Central memory CD4-positive, alpha-beta T cell (primary cell): ENCODE measurements around the gene CSRP1.
A peak's percentile ranks its signal among the peaks of the same experiment; 100 is the strongest.
"Not testable (repeated sequence)": the region's sequence is repeated elsewhere in the genome, so short reads cannot be mapped to it uniquely, and the experiment has no call there.

Source experiments
- DNase-seq: peaks from one replicate; pipeline ENCODE4 v3.0.0; 2022
- total RNA-seq, 3 experiments: gene quantifications; one replicate each; lab custom pipeline; 2026; lab: John Stamatoyannopoulos, UW

CSRP1 gene
- total RNA-seq = 37.0 to 64.3 (median 53.6) reads per million in 3 experiments

DNA sequence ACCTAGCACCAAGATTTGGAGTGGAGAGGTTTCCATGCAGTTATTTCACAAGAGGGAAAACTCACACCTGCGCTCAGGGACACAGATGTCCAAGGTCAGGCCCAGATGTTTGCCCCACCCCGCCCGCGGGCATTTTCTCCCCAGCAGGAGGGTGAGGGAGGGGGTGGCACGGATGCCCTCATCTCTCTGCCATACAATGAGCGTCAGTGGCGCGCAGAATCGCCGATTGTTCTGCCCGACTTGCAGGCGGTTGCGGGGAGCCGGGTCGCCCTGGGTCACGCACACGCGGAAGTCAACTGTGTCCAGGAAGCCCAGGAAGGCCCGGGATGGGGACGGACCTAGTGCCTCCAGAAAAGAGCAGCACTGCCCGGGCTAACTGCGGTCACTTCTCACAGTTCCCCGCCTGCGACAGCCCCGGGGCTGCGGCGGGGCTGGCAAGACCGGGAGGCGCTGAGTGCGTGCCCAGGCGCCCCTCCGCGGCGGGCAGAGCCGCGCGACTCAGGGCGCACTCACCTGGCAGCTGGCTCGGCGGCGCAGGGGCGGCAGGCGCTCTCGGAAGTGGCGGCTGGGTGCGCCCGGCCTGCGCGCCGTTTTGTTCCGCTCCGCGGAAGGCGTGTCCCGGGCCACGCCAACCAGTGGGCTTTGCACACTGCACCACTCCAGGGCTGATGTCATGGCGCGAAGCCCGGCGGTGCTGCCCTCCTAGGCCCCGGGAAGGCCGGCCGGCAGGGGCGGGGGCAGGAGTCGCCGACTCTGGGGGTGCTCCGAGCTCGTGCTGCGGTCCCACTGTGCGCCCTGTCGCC, at the start of gene CSRP1:
Gene CSRP1 (minus strand): TSS at position 567 of the 803 bp plus-strand sequence. CDS start 10,820 bp downstream, outside the sequence.
- peak; percentile 78 for DNase-seq

DNA sequence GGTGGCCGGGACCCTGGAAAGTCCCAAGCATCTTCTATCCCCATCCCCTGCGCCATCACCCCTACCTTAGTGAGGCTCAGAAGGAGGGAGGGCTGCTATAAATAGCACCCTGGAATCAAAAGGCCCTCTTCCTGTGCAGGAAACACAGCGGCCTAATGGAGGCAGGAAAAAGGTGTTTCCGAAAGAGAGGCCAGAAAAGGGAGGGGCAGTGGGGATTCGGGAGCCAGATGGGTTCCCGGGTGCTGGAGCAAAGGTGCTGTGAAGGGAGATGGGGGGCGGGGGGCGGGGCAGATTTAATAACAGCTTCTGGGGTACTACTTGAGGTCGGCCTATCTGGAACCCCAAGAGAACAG, 48.6 kb upstream of the CSRP1 start:
- DNase-seq = no peak

DNA sequence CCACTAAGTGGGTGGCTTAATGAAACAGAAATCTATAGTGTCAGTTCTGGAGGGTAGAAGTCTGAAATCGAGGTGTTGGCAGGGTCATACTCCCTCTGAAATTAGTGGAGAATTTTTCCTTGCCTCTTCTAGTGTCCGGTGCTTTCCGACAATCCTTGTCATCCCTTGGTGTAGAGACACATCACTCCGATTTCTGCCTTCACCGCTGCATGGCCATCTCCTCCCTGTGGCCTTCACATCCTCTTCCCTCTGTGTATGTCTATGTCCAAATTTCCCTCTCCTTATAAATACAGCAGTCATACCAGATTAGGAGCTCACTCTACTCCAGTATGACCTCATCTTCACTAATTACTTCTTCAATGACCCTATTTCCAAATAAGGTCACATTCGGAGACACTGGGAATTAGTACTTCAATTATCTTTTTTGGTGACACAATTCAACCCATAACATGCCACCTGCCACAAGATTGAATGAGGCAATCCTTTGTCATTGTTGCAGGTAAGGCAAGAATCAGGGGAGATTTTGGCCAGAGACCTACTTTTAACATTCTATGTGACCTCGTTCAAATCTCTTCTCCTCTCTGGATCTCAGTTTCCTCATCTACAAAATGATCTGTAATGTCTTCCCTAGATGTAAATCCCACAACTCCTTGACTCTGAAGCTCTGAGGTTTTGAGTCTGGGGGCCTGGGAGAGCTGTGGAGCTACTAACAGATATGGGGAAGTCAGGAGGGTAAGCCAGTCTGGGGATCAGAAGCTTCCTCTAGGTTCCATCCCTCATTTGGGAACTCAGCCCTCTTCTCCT, 48.1 kb upstream of the CSRP1 start:
- no peak for DNase-seq

DNA sequence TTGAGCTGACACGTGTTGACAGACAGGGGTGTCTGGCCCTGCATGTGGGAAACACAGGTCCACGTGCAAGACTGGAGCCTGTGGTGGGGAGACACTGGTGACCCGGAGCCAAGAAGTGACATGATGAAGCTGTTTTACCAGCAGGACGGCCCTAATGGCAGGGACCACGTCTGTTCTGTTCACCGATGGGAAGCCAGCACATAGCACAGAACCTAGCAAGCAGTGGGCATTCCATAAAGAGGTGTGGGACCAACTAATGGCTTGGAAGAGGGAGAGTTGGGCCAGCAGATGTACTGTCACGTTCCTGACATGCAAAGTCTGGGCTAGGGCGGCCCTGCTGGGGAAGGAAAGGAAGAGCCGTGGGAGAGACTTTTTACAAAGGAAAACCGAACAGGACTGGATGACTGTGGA, 47.3 kb upstream of the CSRP1 start:
- DNase-seq = no peak

DNA sequence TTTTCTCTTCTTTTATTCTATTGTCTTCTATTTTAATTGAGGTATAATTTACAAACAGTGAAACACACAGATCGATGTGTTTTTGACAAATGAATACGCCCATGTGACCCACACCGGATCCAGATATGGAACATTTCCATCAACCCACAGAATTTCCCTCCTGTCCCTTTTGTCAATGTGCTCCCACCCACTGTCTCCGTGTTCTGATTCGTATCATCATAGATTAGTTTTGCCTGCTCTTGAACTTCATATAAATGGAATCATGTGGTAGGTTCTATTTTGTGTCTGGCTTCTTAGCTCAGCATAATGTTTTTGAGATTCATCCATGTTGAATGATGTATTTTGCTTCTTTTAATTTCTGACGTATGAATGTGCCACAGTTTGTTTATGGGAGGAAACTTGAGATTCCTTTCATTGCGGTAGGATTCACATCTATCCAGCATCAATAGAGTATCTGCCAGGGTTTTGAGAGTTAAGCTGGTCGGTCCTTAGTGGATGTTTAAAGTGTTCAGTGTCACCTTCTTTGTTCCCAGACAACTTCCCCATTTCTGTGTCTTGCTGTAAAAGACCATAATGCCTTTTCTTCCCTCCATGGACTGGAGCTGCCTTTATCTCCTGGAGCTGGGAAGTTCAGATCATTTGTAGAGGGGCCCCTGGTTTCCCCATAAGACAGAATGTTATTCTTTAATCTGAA, 46.7 kb upstream of the CSRP1 start:
- no peak for DNase-seq

DNA sequence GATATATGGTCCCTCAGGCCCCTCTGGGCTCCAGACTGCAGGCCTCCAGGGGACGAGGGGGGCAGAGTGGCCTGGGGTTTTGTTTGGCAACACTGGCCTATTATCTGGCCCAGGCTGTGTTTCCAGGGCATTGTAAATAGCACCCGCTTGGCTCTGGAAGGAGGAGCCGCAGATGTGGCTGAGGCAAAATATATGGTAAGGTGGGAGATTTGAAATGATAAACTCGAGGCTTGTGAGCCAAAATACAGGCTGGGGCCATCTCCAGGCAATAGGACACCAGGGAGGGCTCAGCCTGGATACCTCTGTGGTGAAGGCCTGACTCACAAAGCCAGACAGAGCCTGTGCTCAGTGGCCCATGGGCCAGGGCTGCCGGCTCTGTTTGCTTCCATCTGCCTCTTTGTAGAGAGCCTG, 46.0 kb upstream of the CSRP1 start:
- no peak for DNase-seq

DNA sequence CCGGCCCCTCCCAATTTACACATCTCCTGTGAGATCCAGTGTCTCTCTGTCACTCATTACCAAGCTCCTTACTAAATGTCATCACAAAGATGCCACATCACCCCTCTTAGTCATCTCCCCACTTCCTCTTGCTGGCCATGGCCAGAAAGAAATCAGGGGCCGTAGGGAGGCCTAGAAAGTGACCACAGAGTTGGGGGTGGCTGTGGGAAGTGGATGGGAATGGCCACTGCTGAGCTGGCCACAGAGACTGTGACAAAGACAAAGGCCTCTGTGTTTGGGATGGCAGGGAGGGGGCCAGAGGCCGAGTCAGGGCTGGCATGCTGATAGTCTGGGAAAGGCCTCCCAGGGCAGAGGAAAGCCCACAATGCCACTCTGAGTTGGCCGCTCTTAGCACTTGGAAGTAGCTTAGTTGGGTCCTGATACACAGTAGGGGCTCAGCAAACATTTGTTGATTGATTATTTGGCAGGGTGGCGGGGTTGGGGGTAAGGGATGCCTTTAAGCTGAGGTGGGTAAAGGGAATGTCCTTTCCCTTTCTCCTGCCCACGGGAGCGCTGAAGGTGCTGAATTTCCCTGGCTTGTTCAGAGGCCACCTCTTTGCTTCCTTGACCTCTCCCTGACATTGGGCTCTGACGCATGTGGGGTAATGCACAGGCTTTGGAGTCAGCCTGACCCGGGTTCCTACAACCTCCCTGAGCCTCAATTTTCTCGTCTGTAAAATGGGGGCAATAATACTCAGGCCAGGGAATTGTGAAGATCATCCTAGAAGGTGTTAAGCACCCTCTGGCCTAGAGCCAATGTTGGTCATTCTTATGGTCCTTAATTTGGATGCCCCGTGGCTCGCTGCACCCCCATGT, 45.2 kb upstream of the CSRP1 start:
- no peak for DNase-seq

DNA sequence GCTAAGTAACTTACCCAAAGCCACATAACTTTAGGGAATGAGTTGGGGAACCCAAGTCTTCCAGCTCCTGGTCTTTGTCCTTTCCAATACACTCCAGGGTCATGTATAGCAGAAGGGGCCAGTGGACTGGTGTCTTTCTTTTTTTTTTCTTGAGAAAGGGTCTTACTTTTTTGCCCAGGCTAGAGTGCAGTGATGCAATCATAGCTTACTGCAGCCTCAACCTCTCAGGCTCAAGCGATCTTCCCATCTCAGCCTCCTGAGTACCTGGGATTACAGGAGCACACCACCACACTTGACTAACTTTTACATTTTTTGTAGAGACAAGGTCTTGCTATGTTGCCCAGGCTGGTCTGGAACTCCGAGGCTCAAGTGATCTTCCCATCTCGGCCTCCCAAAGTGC, 44.2 kb upstream of the CSRP1 start:
- no peak for DNase-seq

DNA sequence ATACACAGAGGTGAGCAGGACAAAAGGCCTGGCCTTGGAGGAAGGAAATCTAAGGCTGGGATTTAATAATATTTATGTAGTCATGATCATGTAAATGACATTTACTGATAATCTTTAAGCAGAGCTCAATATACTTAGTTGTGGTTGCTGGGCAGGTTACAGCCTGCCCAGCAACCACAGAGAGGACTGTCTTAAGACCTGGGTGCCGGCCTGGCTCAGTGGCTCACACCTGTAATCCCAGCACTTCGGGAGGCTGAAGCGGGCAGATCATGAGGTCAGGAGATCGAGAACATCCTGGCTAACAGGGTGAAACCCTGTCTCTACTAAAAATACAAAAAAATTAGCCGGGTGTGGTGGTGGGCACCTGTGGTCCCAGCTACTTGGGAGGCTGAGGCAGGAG, 42.6 kb upstream of the CSRP1 start:
- DNase-seq = not testable (repeated sequence)

DNA sequence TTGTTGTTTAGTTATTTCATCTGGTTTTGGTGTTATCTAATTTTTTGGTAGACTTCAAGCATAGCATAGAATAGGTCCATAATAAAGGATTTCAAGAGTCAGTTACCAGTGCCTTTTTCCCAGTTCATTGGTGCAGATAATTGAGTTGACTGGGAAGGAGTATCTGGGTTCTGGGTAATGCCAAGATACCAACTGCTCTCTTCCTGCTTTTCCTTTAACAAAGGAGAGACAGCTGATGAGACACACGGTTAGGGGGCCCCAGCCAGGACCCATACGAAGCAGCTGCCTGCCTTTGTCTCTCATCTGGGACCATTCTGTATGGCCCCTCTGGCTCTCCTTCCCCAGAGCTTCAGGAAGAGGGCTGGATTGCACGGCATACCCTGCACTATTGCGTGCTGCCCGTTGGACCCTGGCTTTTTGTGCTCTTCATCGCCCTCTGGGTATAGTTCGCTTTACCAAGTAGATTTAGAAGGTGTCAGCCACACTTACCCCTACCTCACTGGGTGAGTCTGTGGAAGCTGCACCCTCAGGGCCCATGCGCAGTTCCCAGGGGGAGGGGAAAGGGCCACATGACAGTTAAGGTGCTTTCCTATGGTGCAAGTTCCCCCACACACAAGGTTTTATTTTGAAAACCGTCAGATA, 39.0 kb upstream of the CSRP1 start:
- DNase-seq = no peak

DNA sequence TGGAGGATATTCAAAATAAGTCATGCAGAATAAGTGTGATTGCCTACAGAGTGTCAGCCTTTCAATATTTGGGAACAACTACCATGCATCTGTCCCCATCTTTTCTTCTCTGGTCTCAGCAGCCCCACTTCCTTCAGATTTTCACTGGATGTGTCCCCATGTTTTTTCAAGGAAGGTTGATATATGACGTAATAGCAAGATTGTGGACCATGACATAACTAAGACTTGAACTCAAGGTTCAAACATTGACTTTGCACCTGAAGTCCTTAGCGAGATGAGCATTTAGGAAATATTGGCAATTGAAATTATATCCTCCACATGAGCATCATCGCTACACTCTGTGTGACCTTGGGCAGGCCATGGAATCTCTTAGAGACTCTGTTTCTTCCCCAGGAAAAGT, 37.8 kb upstream of the CSRP1 start:
- DNase-seq = no peak

DNA sequence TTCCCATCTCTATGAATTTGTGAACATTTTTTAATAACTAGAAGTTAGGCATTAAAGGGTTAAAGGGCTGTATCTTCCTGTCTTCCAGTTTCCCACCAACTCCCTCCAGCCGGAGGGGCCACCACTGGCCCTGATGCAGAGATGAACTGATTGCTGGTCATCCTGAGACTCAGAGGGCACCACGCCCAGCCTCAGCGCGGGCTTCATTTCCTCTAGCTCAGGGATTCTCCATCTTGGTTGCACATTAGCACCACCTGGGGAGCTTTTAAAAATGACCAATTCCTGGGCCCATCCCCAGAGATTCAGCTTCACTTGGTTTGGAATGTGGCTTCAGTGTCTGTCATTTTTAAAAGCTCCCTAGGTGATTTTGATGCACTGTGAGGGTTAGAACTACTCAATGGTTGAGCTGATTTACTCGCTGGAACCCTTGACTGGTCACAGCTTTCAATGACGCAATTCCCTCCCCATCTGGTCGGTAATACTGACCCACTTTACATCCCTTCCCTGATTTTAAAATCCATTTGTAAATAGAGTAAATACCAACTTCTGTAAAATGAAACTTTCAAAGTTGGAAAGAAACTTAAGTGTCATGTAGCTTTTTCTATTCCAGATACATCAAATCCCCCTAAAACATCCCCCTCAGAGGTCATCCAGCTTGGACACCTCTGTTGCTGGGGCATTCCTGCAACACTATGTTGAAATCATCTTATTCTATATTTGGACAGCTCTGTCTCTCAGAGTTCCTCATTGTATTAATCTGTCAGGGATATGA, 37.1 kb upstream of the CSRP1 start:
- no peak for DNase-seq

DNA sequence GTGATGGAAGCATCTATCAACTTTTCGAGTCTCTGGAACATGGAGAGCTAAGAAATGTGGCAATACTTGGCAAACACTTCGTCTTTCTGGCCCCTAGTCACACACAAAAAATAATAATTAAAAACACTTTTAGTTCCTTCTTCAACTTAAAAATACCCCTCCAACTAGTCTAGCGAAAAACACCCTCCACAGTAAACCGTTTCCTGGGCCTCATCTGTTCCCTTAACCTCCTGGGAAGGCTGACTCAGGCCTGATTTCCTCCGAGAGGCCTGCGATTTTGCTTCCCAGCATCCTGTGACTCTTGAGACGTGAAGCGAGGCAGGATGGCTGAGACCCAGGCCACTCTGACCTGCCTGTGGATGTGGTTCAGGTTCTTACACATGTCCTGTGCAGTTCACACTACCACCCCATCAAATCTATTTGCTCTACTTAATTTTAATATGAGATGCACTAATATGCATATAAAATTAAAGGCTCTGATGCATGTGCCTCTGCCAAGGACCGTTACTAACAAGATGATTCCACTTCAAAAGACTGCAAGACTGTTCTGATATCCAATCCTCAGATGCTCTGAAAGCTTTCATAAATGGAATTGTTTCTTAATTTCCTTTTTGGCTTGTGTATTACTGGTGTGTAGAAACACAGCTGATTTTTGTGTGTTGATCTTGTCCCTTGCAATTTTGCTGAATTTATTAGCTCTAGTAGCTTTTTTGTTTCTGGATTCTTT, 35.5 kb upstream of the CSRP1 start:
- DNase-seq = no peak

DNA sequence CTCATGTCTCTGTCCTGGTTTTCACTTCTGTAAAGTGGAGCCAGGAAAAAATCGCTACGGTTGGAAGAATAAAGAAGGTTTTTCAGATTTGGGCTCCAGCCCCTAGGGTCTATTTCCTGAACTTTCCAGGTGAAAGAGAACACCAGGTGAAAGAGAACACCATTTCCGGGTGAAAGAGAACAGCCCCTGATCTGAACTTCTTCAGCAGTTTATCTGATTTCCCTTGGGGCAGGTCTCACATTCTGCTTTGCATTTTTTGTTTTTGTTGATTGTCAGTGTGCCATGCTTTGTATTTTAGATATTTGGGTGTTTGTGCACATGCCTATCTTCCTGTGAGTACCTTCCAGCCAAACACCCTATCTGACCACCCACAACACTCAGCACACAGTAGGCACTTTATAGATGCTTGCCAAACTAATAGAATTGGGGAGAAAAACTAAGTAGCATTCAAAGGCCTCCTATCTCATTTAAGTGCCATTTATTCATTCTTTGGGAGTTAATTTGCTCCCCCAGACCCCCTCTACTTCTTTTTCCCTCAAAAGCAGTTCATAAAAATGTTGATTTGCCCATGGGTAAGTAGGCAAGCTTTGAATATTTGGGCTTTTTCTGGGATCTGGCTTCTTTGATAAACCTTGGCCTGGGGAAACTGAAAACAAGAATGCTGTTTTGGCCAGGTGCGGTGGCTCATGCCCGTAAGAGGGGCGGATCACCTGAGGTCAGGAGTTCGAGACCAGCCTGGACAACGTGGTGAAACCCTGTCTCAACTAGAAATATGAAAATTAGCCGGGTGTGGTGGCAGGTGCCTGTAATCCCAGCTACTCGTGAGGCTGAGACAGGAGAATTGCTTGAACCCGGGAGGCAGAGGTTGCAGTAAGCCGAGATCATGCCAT, 34.2 kb upstream of the CSRP1 start:
- no peak for DNase-seq

DNA sequence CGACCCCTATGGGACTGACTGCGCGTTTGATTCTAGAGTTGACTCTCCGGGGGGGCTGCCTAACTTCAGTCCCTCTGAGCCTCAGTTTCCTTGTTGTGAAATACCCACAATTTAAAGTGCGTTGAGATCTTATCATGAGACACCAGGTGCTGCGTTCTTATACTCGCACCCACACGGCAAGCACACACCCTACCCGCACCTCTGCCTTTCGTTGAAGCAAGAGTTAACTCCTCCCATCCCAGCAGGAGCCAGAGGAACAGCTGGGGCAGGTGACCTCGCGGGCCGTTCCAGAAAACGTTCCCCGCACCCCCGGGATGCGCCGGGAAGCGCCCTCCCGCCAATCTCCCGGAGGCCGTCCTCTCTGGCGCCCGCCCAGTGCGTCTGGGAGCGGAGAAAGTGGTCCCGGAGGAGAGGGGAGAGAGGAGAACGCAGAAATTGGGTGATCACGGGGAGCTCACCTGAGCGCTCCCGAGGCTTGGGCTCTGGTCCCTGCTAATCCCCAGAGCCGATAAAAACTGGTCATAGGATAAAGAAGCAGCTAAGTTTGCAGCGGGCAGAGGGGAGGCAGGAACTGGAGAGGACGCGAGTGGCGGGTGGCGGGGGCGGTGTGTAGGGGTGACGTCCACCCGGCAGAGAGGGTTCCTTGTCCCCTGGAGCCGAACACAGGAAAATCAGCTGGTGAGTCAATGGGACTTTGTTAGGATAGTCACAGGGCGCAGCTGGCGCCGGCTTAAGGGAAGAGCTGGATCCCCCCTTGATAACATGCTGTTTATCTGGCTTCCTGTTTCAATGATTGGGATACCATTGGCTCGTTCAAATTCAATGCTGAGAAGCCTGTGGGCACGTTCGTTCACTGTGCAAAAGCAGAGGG, 32.9 kb upstream of the CSRP1 start:
- DNase-seq = no peak

DNA sequence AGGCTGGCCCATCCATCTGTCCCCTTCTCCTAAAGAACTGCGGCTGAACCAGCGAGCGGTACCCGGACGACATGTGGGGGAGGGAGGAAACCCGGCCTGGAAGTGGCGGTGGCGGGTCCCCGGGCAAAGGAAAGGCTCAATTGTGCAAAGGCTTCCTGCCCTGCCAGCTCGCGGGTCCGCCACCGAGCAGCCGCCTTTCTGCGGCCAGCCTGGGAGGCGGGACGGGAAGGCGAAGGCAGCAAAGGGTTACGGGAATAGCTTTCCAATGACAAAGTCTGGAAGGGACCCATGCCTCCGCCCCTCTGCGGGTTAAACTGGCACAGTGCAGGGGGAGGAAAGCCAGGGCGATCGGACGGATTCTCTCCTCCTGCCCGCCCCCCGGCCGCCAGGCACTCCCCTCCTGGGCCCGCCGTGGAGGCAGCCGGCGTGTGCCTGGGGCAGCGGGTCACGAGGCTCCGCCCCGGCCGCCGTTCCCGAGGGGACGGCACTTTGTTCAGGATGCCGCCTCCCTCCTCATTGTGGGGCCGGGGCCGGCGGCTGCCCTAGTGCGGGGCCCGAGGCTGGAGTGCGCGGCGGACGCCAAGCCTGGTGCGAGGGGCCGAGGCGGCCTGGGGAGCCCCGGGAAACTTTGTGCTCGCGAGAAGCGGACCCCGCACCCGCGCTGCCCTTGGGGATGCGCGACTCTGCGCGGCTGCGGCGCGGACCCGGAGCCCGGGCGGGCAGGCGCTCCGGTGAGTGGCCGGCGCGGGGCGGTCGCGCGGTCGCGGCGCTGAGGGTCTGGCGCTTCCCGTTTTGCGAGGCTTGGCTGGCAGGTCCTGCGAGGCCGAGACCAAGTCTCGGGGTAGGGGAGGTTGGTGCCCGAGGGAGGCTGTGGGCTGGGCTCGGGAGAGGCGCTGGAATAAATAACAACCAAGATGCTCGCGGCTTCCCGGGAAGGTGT, 32.0 kb upstream of the CSRP1 start, which contains the start of gene NAV1:
Gene NAV1 (plus strand): TSS at position 516 of the 940 bp plus-strand sequence. CDS start 83,758 bp downstream, outside the sequence.
- no peak for DNase-seq
